C4-2B (cell line): Measurements from ENCODE around the gene SULT1C4.
"Not testable (repeated sequence)": the region's sequence is repeated elsewhere in the genome, so short reads cannot be mapped to it uniquely, and the experiment has no call there.

ENCODE experiments used
- H3K27ac ChIP-seq: fragments of 450-650 bp; 2 replicates; pipeline ENCODE4 v1.5.1; 2017
- CTCF ChIP-seq: fragments of 450-650 bp; conservative IDR thresholded peaks from 2 replicates; pipeline ENCODE4 v1.5.1; 2017; ENCODE audit warnings: mild to moderate bottlenecking
- ZFX ChIP-seq: fragments of 450-650 bp; IDR thresholded peaks from 2 replicates; pipeline ENCODE4 v1.6.1; 2017

Gene SULT1C4

GRCh38 chr2:108414256-108414876, 36.6 kb downstream of the SULT1C4 start:
- H3K27ac ChIP-seq = no peak overlapping the region

GRCh38 chr2:108414945-108415344, 37.2 kb downstream of the SULT1C4 start:
- H3K27ac ChIP-seq = no peak overlapping the region
- TF ChIP-seq ZFX (no peak), CTCF (no peak)

More at GRCh38 chr2:108414256-108414876, 36.6 kb downstream of the SULT1C4 start:
- TF ChIP-seq ZFX (no peak), CTCF (no peak)

- peak; percentile 21 for TF ChIP-seq CTCF
- TF ChIP-seq ZFX = no peak
- H3K27ac ChIP-seq = no peak overlapping the region
Measured at GRCh38 chr2:108417254-108417653, 39.5 kb downstream of the SULT1C4 start.

GRCh38 chr2:108418416-108418815, 40.7 kb downstream of the SULT1C4 start:
- H3K27ac ChIP-seq = no peak overlapping the region
- TF ChIP-seq CTCF (no peak), ZFX (no peak)

GRCh38 chr2:108423067-108423466, 45.3 kb downstream of the SULT1C4 start:
- TF ChIP-seq CTCF (no peak), ZFX (no peak)
- no peak overlapping the region for H3K27ac ChIP-seq

- TF ChIP-seq ZFX (no peak), CTCF (no peak)
- no peak overlapping the region for H3K27ac ChIP-seq
Measured at GRCh38 chr2:108423502-108424251, 45.9 kb downstream of the SULT1C4 start.

GRCh38 chr2:108428286-108429009, 50.7 kb downstream of the SULT1C4 start:
- H3K27ac ChIP-seq = no peak overlapping the region
- no peak for TF ChIP-seq ZFX
- TF ChIP-seq CTCF = no peak

GRCh38 chr2:108435578-108435977, 57.8 kb downstream of the SULT1C4 start:
- not testable (repeated sequence) for H3K27ac ChIP-seq
